ENCODE data around the gene LTBP2.

Gene LTBP2

GRCh38 chr14:74528406-74528805, 83.6 kb downstream of the LTBP2 start:
- H3K27me3 ChIP-seq (ENCODE audit: control insufficient read depth, insufficient read depth, low read length): no peaks in the 10 kb centered on the region
- H3K9ac ChIP-seq (ENCODE audit: low read length): no peak overlapping the region
- H3K27ac ChIP-seq (ENCODE audit: low read depth, low read length): no peak overlapping the region
- H3K36me3 ChIP-seq (ENCODE audit: control insufficient read depth, insufficient read depth, low read length): no peaks in the 10 kb centered on the region
- no peak overlapping the region for H3K4me3 ChIP-seq (ENCODE audit: low read length)
- H3K4me1 ChIP-seq (ENCODE audit: control insufficient read depth, insufficient read depth, low read length): no peaks in the 10 kb centered on the region

- H3K4me1 ChIP-seq (ENCODE audit: control insufficient read depth, insufficient read depth, low read length): no peaks in the 10 kb centered on the region
- no peak overlapping the region for H3K4me3 ChIP-seq (ENCODE audit: low read length)
- no peak overlapping the region for H3K27ac ChIP-seq (ENCODE audit: low read depth, low read length)
- H3K9ac ChIP-seq (ENCODE audit: low read length): no peak overlapping the region
- H3K27me3 ChIP-seq (ENCODE audit: control insufficient read depth, insufficient read depth, low read length): no peaks in the 10 kb centered on the region
- H3K36me3 ChIP-seq (ENCODE audit: control insufficient read depth, insufficient read depth, low read length): no peaks in the 10 kb centered on the region
These were observed 84.2 kb downstream of the LTBP2 start for GRCh38 chr14:74527736-74528280.

- H3K27me3 ChIP-seq (ENCODE audit: control insufficient read depth, insufficient read depth, low read length): no peaks in the 10 kb centered on the region
- no peak overlapping the region for H3K4me3 ChIP-seq (ENCODE audit: low read length)
- H3K9ac ChIP-seq (ENCODE audit: low read length): no peak overlapping the region
- H3K27ac ChIP-seq (ENCODE audit: low read depth, low read length): no peak overlapping the region
- H3K36me3 ChIP-seq (ENCODE audit: control insufficient read depth, insufficient read depth, low read length): no peaks in the 10 kb centered on the region
- no peaks in the 10 kb centered on the region for H3K4me1 ChIP-seq (ENCODE audit: control insufficient read depth, insufficient read depth, low read length)
These were observed 85.0 kb downstream of the LTBP2 start for GRCh38 chr14:74526854-74527585.

- no peak overlapping the region for H3K9ac ChIP-seq (ENCODE audit: low read length)
- no peaks in the 10 kb centered on the region for H3K27me3 ChIP-seq (ENCODE audit: control insufficient read depth, insufficient read depth, low read length)
- no peaks in the 10 kb centered on the region for H3K36me3 ChIP-seq (ENCODE audit: control insufficient read depth, insufficient read depth, low read length)
- no peaks in the 10 kb centered on the region for H3K4me1 ChIP-seq (ENCODE audit: control insufficient read depth, insufficient read depth, low read length)
- H3K27ac ChIP-seq (ENCODE audit: low read depth, low read length): no peak overlapping the region
- H3K4me3 ChIP-seq (ENCODE audit: low read length): no peak overlapping the region
These were observed 86.6 kb downstream of the LTBP2 start for GRCh38 chr14:74525361-74525851.

- Histone ChIP-seq H3K9ac (ENCODE audit: low read length) (no peak overlapping the region), H3K4me3 (ENCODE audit: low read length) (no peak overlapping the region), H3K36me3 (ENCODE audit: control insufficient read depth, insufficient read depth, low read length) (no peaks in the 10 kb centered on the region), H3K4me1 (ENCODE audit: control insufficient read depth, insufficient read depth, low read length) (no peaks in the 10 kb centered on the region), H3K27me3 (ENCODE audit: control insufficient read depth, insufficient read depth, low read length) (no peaks in the 10 kb centered on the region), H3K27ac (ENCODE audit: low read depth, low read length) (no peak overlapping the region)
These were observed 87.3 kb downstream of the LTBP2 start for GRCh38 chr14:74524812-74525135.

- no peak overlapping the region for H3K27ac ChIP-seq (ENCODE audit: low read depth, low read length)
These were observed 87.8 kb downstream of the LTBP2 start for GRCh38 chr14:74524076-74524811.

GRCh38 chr14:74522740-74523139, 89.3 kb downstream of the LTBP2 start:
- Histone ChIP-seq H3K9ac (ENCODE audit: low read length) (no peak overlapping the region), H3K27me3 (ENCODE audit: control insufficient read depth, insufficient read depth, low read length) (no peaks in the 10 kb centered on the region), H3K4me1 (ENCODE audit: control insufficient read depth, insufficient read depth, low read length) (no peaks in the 10 kb centered on the region), H3K4me3 (ENCODE audit: low read length) (no peak overlapping the region), H3K36me3 (ENCODE audit: control insufficient read depth, insufficient read depth, low read length) (no peaks in the 10 kb centered on the region), H3K27ac (ENCODE audit: low read depth, low read length) (no peak overlapping the region)

More at GRCh38 chr14:74524076-74524811, 87.8 kb downstream of the LTBP2 start:
- no peaks in the 10 kb centered on the region for H3K36me3 ChIP-seq (ENCODE audit: control insufficient read depth, insufficient read depth, low read length)
- H3K27me3 ChIP-seq (ENCODE audit: control insufficient read depth, insufficient read depth, low read length): no peaks in the 10 kb centered on the region
- no peak overlapping the region for H3K4me3 ChIP-seq (ENCODE audit: low read length)
- no peak overlapping the region for H3K9ac ChIP-seq (ENCODE audit: low read length)
- no peaks in the 10 kb centered on the region for H3K4me1 ChIP-seq (ENCODE audit: control insufficient read depth, insufficient read depth, low read length)

GRCh38 chr14:74521756-74522155, 90.3 kb downstream of the LTBP2 start:
- H3K4me3 ChIP-seq (ENCODE audit: low read length): no peak overlapping the region
- H3K9ac ChIP-seq (ENCODE audit: low read length): no peak overlapping the region
- no peaks in the 10 kb centered on the region for H3K27me3 ChIP-seq (ENCODE audit: control insufficient read depth, insufficient read depth, low read length)
- no peak overlapping the region for H3K27ac ChIP-seq (ENCODE audit: low read depth, low read length)
- H3K36me3 ChIP-seq (ENCODE audit: control insufficient read depth, insufficient read depth, low read length): no peaks in the 10 kb centered on the region
- H3K4me1 ChIP-seq (ENCODE audit: control insufficient read depth, insufficient read depth, low read length): no peaks in the 10 kb centered on the region

GRCh38 chr14:74519316-74520074, 92.5 kb downstream of the LTBP2 start:
- H3K27ac ChIP-seq (ENCODE audit: low read depth, low read length): no peak overlapping the region
- no peak overlapping the region for H3K9ac ChIP-seq (ENCODE audit: low read length)
- no peak overlapping the region for H3K4me3 ChIP-seq (ENCODE audit: low read length)
- H3K27me3 ChIP-seq (ENCODE audit: control insufficient read depth, insufficient read depth, low read length): no peaks in the 10 kb centered on the region
- H3K4me1 ChIP-seq (ENCODE audit: control insufficient read depth, insufficient read depth, low read length): no peaks in the 10 kb centered on the region
- no peaks in the 10 kb centered on the region for H3K36me3 ChIP-seq (ENCODE audit: control insufficient read depth, insufficient read depth, low read length)

- Histone ChIP-seq H3K27ac (ENCODE audit: low read depth, low read length) (no peak overlapping the region), H3K27me3 (ENCODE audit: control insufficient read depth, insufficient read depth, low read length) (no peaks in the 10 kb centered on the region), H3K36me3 (ENCODE audit: control insufficient read depth, insufficient read depth, low read length) (no peaks in the 10 kb centered on the region), H3K9ac (ENCODE audit: low read length) (no peak overlapping the region), H3K4me3 (ENCODE audit: low read length) (no peak overlapping the region), H3K4me1 (ENCODE audit: control insufficient read depth, insufficient read depth, low read length) (no peaks in the 10 kb centered on the region)
These were observed 93.8 kb downstream of the LTBP2 start for GRCh38 chr14:74518221-74518620.

- Histone ChIP-seq H3K9ac (ENCODE audit: low read length) (no peak overlapping the region), H3K27ac (ENCODE audit: low read depth, low read length) (no peak overlapping the region), H3K36me3 (ENCODE audit: control insufficient read depth, insufficient read depth, low read length) (no peaks in the 10 kb centered on the region), H3K4me1 (ENCODE audit: control insufficient read depth, insufficient read depth, low read length) (no peaks in the 10 kb centered on the region), H3K4me3 (ENCODE audit: low read length) (no peak overlapping the region), H3K27me3 (ENCODE audit: control insufficient read depth, insufficient read depth, low read length) (no peaks in the 10 kb centered on the region)
These were observed 94.3 kb downstream of the LTBP2 start for GRCh38 chr14:74517731-74518130.

GRCh38 chr14:74516451-74517160, 95.4 kb downstream of the LTBP2 start:
- Histone ChIP-seq H3K27me3 (ENCODE audit: control insufficient read depth, insufficient read depth, low read length) (no peaks in the 10 kb centered on the region), H3K4me3 (ENCODE audit: low read length) (no peak overlapping the region), H3K9ac (ENCODE audit: low read length) (no peak overlapping the region), H3K27ac (ENCODE audit: low read depth, low read length) (no peak overlapping the region), H3K36me3 (ENCODE audit: control insufficient read depth, insufficient read depth, low read length) (no peaks in the 10 kb centered on the region), H3K4me1 (ENCODE audit: control insufficient read depth, insufficient read depth, low read length) (no peaks in the 10 kb centered on the region)

Measured in rectal smooth muscle tissue (tissue), 1 donor.